GM19043 (cell line): Measurements from ENCODE around the gene DEFB131A.
"Not testable (repeated sequence)": the region's sequence is repeated elsewhere in the genome, so short reads cannot be mapped to it uniquely, and the experiment has no call there.

Experiments used
- ATAC-seq: cut with Tn5 transposase; IDR thresholded peaks from one replicate; pipeline ENCODE4 v1.9.1; 2021; ENCODE audit warnings: low read depth; ENCODE audit not compliant: unreplicated experiment

Gene DEFB131A

GRCh38 chr4:9494256-9495035 is 50.2 kb downstream of the DEFB131A start:
- not testable (repeated sequence) for ATAC-seq

DNA sequence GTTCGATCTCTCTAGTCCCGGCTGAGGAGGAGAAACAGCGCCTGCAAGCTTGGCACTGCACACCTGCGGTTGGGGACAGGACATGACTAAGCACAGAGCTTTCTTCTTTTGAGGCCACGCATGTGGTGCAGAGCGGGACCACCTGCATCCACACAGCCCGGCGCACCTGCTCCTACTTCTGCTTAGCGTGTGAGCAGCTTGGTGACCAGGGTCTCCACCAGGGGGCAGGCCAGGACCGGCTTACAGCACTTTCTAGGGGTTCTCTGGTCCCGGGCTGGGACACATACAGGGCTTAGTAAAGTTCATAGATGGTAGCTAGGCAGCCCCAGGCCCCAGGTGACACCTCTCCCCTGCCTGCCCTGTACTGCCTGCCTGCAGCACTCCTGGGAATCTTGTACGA is 51.2 kb downstream of the DEFB131A start:
- ATAC-seq, result not testable (repeated sequence)

DNA sequence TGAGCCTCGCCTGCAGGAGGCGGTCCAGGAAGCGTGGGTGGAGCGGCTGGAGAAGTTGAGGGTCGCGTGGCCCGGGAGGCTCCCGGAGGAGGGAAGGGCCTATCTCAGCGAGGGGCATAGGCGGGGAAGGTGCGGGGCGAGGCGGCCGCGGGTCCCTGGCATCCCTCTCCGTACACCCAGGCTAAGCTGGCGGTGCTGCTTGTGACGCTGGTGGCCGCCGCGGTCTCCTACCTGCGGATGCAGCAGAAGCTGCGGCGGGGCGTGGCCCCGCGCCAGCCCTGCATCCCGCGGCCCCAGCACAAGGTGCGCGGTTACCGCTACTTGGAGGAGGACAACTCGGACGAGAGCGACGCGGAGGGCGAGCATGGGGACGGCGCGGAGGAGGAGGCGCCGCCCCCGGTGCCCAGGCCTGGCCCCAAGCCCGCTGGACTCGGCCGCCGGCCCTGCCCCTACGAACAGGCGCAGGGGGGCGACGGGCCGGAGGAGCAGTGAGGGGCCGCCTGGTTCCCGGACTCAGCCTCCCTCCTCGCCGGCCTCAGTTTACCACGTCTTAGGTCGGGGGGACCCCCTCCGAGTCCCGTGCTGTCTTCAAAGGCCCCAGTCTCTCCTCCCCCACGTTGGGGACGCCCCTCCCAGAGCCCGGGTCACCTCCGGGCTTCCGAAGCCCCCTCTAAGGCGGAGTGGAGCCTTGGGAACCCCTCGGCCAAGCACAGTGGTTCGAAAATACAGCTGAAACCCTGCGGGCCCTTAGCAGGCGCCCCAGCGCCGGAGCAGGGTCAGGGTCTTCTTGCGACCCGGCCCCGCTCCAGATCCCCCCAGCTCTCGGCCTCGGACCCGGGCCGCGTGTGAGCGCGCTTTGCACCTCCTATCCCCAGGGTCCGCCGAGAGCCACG is 53.6 kb downstream of the DEFB131A start:
- ATAC-seq, result not testable (repeated sequence)

DNA sequence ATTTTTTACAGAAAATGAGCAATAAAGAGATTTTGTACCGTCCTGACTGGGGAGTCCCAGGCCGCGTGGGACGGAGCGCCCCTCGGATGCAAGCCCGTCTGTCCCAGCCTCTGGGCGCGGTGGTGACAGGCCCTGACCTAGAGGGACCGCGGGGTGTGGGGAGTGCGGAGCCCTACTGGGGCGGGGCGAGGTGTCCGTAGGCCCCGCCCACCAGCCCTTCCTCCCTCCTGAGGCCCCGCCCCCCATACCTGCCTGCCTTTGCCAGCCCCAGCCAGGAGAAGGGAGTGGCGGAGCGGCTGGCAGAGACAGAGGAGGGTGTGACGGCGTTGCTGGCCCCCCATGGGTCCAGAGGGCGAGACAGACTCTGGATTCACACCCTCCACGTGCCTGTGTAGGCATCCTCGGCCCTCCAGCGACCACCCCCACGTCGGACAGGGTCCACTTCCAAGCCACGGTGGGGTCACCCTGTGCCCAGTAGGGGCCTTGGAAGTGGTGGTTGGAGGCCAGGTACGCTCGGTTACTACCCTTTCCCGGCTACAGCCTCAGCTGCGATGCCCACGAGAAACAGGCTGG is 54.3 kb downstream of the DEFB131A start:
- ATAC-seq, result not testable (repeated sequence)

DNA sequence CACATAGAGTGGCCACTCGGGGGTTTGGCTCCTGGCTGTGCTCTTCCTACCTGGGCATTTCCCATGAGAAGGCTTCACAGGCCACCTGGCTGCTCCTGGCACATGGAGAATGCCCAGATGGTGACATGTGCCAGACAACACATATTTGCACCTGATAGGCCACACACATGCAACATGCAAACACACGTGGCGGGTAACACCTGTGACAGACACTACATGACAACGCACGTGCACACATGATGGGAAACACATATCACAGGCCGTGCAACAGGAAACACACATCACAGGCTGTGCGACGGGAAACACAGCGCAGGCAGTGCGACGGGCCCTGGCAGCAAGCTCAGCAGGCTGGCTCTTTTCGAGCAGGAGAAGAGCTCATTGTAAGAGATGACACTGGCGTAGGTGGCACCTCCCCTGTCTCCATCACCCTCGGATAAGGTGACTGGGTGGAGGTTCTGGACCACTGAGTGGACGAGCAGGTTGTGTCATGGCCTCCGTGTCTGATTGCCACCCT is 55.8 kb downstream of the DEFB131A start:
- ATAC-seq, result not testable (repeated sequence)
